ENCODE results near the gene PCK1. TPM values are rescaled to one million over a fixed set of nuclear protein-coding genes. Genes with fewer than 3 reads are reported as not detected.
A peak's percentile ranks its signal among the peaks of the same experiment; 100 is the strongest.

Gene PCK1
- total RNA-seq, 1 experiment from 2014 or later, result not detected

- Histone ChIP-seq H3K27ac (ENCODE audit: insufficient read length, low read depth, low read length) (no peak overlapping the region), H4K91ac (ENCODE audit: insufficient read length, low read depth, low read length) (no peak overlapping the region), H3K23ac (ENCODE audit: insufficient read length, low read depth, low read length) (no peak overlapping the region), H3K9me3 (ENCODE audit: control insufficient read depth, low read depth, low read length) (no peaks in the 10 kb centered on the region), H2BK20ac (ENCODE audit: low read depth, low read length, poor library complexity, severe bottlenecking) (no peak overlapping the region), H3K14ac (ENCODE audit: insufficient read depth, low read length) (no peak overlapping the region; the same call in 1 of the 2 replicates), H4K8ac (replicated peaks; ENCODE audit: insufficient read length, low read depth, low read length) (no peak overlapping the region), H3K79me2 (ENCODE audit: insufficient read depth, low read length) (no peaks in the 10 kb centered on the region), H2BK120ac (ENCODE audit: low read depth, low read length, poor library complexity, severe bottlenecking) (no peak overlapping the region), H4K20me1 (ENCODE audit: control insufficient read depth, insufficient read depth, insufficient read length) (no peaks in the 10 kb centered on the region), H3T11ph (ENCODE audit: low read length) (no peak overlapping the region), H2AK5ac (ENCODE audit: insufficient read length, low read length) (no peak overlapping the region), H2AFZ (ENCODE audit: low read length) (no peak overlapping the region), H3K4me1 (ENCODE audit: insufficient read depth, low read length) (no peaks in the 10 kb centered on the region), H3K18ac (ENCODE audit: insufficient read length, low read depth, low read length) (no peak overlapping the region), H2BK15ac (ENCODE audit: low read depth, low read length) (no peak overlapping the region), H3K23me2 (ENCODE audit: insufficient read length, low read depth, low read length, poor library complexity, severe bottlenecking) (no peaks in the 10 kb centered on the region), H2BK12ac (ENCODE audit: insufficient read length, low read depth, low read length) (no peak overlapping the region), H2BK5ac (ENCODE audit: insufficient read length, low read length) (no peak overlapping the region), H3K79me1 (ENCODE audit: insufficient read depth, low read depth, low read length, poor library complexity, severe bottlenecking) (no peaks in the 10 kb centered on the region), H3K56ac (ENCODE audit: insufficient read length, low read depth, low read length) (no peak overlapping the region), H3K4me2 (ENCODE audit: insufficient read depth, insufficient read length, low read length) (no peak overlapping the region), H4K5ac (ENCODE audit: insufficient read length, low read depth, low read length) (no peak overlapping the region), H3K4ac (ENCODE audit: low read depth, low read length) (no peak overlapping the region), H3K27me3 (ENCODE audit: insufficient read depth, low read length) (no peaks in the 10 kb centered on the region), H3K9ac (ENCODE audit: extremely low read depth, insufficient read length, low read length) (no peak overlapping the region)
- Mint-ChIP-seq H3K9me3 (no peaks in the 10 kb centered on the region), H3K4me1 (peaks cover 10 to 30% of the 10 kb centered on the region in 2 experiments), H3K4me3 (no peak overlapping the region), H3K27me3 (ENCODE audit: low read depth) (peaks cover 6% of the 10 kb centered on the region), H3K27ac (no peak overlapping the region), H3K36me3 (ENCODE audit: insufficient read depth in 1 of 3, low read depth in 3 of 3) (no peaks in the 10 kb centered on the region)
- no CpG with 5 or more reads among the region's 27 CpGs for WGBS (ENCODE audit: extremely low coverage, insufficient read length, low lambda C conversion rate)
- DNase-seq, result peak; percentile 62
- peak; percentile 85 for TF ChIP-seq CTCF (conservative IDR thresholded peaks at IDR 0.05)
Observed at GRCh38 chr20:57594092-57594951, 33.4 kb downstream of the PCK1 start.

All from H9 (cell line).